Hematopoietic multipotent progenitor cell treated with erythropoietin and hydrocortisone succinate and interleukin-3 and kit ligand, for 17 days (in vitro differentiated cells): ENCODE data around the gene GMPR2.
"Not testable (repeated sequence)": the region's sequence is repeated elsewhere in the genome, so short reads cannot be mapped to it uniquely, and the experiment has no call there.

ENCODE experiments used
- DNase-seq: peaks from one replicate; pipeline ENCODE4 v3.0.0-alpha.2; 2015; ENCODE audit warnings: low spot score

The GMPR2 gene

DNA sequence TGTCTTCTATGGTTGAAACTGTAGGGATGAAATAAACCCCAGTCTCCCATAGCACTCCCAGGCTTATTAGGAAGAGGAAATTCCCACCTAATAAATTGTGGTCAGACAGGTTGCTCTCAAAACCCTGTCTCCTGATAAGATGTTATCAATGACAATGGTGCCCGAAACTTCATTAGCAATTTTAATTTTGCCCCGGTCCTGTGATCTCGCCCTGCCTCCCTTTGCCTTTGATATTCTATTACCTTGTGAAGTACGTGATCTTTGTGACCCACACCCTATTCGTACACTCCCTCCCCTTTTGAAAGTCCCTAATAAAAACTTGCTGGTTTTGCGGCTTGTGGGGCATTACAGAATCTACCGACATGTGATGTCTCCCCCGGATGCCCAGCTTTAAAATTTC is 30.2 kb upstream of the GMPR2 start:
- DNase-seq: not testable (repeated sequence)

DNA sequence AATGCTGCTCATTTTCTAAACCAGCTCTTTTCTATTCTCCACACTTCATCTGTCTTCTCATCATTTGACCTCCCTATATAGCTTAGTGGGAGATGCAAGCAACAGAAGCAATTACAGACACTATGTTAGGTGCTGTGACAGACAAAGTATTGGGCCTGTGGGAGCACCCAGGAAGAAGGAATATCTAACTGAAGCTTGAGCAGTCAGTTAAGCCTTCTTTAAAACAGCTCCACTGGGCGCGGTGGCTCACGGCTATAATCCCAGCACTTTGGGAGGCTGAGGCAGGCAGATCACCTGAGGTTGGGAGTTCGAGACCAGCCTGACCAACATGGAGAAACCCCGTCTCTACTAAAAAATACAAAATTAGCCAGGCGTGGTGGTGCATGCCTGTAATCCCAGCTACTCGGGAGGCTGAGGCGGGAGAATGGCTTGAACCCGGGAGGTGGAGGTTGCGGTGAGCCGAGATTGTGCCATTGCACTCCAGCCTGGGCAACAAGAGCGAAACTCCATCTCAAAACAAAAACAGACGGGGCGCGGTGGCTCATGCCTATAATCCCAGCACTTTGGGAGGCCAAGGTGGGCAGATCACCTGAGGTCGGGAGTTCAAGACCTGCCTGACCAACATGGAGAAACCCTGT is 29.4 kb upstream of the GMPR2 start:
- DNase-seq: not testable (repeated sequence)

DNA sequence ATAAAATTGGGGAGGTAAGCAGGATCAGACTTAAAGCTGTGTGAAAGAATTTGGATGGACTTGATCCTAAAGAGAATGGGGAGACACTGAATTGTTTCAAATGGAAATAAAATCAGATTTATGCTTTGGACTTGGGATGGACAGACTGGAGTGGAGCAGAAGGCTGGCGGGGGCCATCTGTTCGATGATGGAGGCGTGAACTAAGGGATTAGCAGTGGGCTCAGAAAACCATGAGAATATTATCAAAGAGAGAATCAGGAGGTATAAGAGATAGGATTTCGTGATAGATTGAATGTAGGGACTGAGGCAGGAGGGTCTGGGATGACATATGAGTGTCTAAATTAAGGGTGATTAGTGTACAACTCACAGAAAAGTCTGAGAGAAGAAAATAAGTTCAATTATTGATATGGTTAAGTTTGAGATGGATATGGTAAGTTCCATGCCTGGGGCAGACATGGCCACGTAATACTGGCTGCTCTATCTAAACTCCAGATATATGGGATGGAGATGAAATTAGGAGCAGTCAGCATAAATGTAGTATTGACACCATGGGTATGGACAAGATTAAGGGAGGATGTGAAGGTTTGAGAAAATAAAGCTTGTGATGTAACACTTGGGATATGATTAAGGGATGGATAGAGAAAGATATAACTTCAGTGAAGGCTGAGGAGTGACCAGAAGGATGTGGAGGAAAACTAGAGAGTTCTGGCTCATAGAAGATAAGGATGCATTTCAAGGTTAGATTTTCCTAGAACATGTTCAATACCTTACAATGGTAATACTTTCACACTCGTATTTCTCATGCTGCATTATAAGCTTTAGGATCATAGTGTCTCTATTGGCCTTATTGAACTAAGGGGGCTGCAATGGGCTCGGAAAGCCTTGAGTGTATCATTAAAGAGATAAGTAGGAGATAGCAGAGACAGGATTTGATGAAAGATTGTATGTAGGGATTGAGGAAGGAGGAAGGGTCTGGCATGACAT is 28.3 kb upstream of the GMPR2 start:
- DNase-seq: no peak

DNA sequence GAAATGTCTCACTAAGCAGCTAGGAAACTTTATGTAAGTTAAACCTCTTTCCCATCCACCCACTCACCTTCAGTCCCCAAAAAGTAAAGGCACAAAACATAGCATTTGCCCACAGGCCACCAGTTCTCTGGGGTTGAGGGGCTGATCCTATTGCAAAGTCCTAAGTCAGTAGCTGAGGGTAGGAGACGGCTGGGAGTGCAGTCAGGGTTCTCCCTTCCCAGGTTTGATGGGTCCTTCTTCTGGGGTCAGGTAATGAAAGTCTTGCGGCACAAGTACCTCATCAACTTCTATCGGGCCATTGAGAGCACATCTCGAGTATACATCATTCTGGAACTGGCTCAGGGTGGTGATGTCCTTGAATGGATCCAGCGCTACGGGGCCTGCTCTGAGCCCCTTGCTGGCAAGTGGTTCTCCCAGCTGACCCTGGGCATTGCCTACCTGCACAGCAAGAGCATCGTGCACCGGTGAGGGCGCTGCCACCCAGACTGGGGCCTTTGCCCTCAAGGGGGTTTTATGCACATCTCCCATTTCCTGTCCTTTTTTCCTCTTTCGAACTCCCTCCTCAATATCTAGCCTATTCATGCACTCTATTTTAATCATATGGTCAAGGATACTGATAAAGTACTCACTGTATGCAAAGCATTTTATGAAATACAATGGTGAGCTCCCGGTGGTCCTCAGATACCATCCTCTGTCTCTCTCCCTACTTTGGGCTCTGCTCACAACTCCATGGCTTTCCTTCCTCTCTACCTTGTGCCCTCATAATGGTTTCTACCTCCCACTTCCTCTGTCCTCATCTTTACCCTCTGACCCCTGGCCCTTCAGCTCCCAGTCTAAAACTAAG is 26.2 kb upstream of the GMPR2 start:
- no peak for DNase-seq

DNA sequence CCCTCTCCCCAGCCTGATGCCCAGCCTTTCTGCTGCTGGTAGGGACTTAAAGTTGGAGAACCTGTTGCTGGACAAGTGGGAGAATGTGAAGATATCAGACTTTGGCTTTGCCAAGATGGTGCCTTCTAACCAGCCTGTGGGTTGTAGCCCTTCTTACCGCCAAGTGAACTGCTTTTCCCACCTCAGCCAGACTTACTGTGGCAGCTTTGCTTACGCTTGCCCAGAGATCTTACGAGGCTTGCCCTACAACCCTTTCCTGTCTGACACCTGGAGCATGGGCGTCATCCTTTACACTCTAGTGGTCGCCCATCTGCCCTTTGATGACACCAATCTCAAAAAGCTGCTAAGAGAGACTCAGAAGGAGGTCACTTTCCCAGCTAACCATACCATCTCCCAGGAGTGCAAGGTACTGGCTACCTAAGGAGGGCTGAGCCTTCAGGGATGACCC is 25.6 kb upstream of the GMPR2 start:
- DNase-seq: no peak

DNA sequence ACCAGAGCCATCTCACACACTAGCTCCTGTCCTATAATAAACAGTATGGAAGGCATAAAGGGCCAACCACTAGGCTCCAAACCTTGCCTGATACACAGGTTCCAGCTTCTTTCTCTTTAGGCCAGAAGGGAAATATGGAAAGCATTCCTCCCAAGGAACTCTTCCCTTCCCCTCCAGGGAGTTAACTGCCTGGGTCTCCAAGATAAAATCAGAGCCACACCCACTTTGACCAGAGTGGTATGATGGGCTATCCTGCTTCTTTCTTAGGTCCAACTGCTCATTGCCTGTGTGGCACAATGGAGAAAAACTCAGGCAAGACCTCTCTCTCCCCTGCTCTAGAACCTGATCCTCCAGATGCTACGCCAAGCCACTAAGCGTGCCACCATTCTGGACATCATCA is 25.1 kb upstream of the GMPR2 start:
- no peak for DNase-seq

DNA sequence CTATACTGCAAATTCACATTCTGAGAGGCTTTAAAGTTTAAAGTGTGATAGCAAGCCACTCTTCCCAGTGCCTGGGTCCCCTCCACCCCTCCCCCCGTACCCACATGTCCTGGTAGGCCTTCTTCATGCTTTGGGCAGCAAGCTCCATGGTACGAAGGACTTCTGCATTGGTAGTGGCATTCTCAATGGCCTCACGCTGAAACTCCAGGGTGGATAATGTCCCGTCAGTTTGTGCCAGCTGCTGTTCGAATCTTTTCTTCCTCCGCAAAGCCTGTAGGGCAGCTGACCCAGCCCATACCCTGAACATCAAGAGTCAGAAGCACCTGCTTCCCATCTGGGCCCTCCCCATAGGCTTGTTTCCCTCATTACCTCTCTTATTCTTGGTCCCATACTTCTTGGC is 21.4 kb upstream of the GMPR2 start:
- no peak for DNase-seq

DNA sequence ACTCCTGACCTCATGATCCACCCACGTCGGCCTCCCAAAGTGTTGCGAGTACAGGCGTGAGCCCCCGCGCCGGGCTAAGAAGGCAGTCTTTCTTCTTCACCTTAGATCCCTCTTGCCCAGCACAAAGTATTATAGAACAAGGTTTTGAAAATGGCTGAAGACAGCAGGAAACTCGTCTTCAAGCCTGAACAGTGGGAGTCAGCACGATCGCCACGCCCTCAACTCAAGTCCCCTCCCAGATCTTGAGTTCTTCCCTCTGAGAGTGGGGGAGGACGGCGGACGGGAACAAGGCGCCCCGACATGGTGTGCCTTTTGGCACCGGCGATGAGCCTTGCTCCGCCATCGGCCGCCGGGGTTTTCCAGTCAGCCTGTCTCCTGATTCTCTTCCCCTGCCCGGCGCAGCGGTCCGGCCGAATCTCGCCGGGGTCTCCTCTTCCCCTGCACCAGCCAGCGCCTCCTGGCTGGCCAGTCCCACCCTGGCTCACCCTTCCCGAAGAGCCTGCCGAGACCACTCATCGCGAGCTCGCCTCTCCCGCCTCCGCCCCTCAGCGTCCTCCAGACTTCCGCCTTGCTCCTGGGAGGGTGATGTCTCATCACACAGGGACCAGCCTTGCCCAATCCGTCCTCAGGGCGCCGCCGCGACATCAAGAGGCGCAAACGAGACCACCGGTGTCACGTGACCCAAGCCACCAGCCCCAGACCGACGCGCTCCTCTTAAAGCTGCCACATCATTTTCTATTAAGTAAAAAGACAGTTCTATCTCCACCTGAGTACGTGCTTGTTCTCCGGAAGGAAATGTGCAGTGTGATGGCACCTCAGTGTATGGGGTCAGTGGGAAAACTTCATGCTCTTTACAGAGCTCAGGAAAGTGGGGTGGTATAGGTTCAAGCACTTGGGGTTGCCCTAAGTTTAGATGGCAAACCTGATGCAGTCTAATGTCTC is 19.5 kb upstream of the GMPR2 start, which contains the start of gene CHMP4A:
TSS of gene CHMP4A (minus strand) at position 565 of the 942 bp plus-strand sequence. CDS start at position 516, 49 bp downstream.
- peak; percentile 84 for DNase-seq

DNA sequence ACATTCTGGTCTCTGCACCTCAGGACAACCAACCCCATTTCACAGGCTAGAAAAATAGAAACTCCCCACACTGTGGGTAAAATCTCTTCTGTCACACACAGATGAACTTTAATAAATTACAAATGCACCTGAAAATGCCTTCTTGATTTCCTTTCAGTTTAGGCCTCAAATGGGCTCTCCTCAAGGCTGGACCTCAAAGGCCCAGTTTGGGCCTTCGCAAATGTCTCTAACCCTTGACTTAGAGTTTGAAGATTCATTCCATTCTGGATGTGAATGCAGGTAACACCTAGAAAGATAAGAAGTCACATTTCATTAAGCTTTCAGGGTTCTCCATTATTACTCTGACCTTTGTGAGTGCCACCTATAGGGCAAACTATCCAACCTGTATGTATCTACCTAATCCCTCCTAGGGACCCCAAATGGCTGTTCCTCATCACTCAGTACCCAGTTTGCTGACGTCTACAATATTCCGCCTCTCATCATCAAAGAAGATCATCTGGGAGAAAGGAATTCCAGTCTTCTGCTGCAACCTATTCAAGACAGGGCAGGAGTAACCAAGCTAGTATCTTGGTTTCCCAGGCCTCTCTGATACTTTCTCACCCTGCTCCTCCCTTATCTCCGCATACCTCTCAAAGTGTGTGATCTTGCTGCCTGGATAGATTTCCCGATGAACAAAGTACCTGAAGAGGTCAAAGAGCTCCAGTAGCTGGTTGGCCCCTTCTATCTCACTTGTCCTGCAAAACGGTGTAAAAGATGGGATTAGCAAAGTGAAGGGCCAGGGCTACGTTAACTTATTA is 18.7 kb upstream of the GMPR2 start:
- DNase-seq: no peak

DNA sequence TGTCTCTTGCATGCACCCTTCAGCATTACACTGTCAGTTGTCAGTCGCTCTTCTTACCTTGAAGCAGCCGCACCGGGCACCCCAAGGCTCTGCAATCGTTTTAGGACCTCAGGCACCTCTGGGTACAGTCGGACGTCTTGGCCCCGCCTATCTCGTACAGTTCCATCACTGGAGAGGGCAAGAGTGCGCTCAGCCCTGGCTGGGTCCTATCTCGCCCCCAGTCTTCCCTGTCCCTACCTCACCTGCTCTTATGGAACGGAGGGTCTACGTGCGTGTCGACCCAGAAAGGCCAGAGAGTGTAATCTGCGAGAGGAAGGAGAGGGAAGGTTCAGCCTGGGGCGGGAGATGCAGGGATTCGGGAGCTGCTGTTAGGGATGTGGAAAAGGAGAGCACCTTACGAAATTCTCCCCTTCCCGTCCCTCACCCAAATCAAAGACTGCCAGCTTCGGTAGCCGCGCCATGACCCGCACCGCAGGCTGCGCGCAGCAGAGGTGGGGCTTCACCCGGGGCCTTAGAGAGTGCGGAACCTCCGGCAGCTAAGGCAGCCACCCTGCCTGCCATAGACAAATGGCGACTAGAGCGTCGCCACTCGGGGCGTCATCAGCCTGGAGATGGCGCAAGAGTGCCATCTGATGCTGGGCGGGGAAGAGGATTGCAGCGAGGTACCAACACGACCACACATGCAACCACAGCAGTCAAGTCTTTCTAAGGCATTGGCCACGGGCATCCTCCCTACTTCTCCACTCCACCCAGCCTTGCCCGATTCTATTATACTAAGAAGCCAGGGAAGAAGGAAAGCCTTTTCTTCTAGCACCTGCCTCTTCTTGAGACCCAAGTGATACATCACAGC is 17.0 kb upstream of the GMPR2 start, which contains the start of gene MDP1:
TSS of gene MDP1 (minus strand) at position 572 of the 850 bp plus-strand sequence. CDS start at position 461, 111 bp downstream.
- DNase-seq: peak; percentile 91

DNA sequence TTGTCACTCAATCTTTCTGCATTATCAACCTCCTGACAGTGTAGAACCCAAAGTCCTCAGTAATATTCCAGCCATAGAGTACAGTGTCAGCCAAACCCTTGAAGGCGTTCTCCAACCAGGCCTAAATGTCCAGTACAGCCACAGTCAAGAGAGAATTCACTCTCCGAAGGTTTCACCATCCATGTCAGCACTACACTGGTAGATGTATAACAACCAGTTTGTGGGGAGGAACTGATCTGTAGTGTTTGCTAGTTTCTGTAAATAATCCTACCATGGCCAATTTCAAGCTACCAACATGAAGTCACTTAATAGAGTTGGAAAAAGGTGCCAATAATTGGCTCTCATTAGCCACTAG is 16.4 kb upstream of the GMPR2 start:
- no peak for DNase-seq

DNA sequence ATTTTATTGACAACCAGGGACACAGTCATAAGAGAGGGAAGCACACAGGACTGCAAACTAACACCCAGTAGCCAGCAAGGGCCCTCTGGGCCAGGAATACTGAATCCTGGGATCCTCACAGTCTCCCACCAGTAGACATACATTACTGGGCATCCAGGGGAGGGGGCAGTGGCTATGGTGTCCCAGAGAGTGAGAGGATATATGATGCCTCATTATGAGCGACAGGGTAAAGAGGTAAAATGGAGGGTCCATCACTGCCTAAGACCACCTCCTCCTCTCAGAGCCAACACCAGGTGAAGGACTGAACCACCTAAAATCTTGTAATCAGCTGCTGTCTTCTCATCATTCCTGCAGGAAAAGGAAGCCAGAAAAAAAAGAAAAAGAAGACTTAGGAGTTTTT is 15.9 kb upstream of the GMPR2 start:
- not testable (repeated sequence) for DNase-seq

DNA sequence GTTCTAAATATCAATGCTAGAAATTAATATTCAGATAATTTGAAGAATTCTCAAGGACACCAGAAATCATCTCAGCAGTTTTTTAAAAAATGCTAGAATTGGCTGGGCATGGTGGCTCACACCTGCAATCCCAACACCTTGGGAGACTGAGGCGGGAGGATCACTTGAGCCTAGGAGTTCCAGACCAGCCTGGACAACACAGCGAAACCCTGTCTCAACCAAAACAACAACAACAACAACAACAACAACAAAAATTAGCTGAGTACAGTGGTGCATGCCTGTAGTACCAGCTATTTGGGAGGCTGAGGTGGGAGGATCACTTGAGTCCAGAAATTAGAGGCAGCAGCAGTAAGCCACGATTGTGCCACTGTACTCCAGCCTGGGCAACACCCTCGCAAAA is 13.6 kb upstream of the GMPR2 start:
- DNase-seq: no peak

DNA sequence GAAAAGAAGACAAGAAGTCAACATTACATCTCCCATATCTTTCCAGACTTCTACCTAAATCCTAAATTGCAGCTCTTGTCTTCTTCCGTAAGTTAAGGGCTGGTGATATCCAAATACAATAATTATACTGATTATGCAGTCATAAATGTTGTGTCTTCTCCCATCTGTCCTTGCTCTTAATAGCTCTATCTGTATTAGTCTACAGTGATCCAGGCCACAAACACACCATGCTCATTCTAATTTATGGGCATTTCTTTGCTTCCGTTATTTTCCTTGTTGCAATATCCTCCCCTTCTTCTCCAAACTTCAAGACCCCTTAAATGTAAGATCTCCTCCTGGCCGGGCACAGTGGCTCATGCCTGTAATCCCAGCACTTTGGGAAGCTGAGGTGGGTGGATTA is 13.2 kb upstream of the GMPR2 start:
- DNase-seq: no peak

DNA sequence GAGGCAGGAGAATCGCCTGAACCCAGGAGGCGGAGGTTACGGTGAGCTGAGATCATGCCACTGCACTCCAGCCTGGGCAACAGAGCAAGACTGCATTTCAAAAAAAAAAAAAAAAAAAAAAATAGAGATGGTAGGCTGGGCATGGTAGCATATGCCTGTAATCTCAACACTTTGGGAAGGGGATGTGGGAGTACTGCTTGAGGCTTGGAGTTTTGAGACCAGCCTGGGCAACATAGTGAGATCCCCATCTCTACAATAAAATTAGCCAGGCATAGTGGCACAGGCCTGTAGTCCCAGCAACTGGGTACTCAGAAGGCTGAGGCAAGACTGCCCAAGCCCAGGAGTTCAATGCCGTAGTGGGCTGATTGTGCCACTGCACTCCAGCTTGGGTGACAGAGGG is 9.7 kb upstream of the GMPR2 start:
- DNase-seq: not testable (repeated sequence)

DNA sequence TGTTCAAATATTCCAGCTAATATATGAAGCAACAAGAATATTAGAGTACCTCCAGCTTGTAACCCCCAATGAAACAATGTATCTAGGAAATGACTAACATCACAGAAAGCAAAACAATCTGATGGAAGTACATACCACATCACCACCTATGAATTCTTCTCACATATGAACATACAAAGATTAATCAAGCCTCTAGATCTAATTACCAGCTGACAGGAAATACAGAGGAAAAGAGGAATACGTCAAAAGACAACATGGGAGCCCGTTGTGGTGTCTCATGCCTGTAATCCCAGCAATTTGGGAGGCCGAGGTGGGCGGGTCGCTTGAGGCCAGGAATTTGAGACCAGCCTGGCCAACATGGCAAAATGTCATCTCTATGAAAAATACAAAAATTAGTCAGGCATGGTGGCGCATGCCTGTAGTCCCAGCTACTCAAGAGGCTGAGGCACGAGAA is 8.1 kb upstream of the GMPR2 start:
- no peak for DNase-seq

DNA sequence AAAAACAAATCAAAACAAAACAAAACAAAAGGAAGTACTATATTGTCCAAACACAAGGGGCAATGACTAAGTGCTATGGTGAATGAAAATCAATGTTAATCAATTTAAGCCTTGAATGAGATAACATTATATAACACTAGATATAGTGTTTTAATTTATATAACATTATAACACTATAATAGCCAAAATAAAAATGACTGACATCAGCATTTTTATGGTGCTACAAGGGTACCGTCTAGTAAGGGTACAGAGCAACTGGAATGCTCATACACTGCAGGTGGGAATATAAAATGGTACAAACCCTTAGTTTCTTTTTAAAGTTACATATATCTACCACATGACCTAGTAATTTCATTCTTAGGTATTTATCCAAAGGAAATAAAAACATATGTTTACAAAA is 6.3 kb upstream of the GMPR2 start:
- DNase-seq: no peak

DNA sequence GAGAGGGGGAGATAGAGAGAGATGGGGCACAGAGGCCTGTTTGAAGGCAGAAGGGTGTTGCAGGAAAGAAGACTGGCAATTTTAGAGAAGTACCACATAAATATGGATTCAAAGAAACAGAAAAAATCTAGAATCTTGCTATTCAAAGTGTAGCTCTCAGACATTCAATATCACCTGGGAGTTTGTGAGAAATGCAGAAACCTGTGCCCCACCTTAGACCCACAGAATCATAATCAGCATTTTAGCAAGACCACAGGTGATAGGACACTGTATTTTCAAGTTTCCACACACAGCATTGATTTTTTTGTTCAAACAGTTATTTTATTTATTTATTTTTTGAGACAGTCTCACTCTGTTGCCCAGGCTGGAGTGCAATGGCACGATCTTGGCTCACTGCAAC is 3.8 kb upstream of the GMPR2 start:
- DNase-seq: no peak
